ENCODE measurements around the gene TTC9C. TPM values are rescaled to one million over a fixed set of nuclear protein-coding genes. Genes with fewer than 3 reads are reported as not detected.
A peak's percentile ranks its signal among the peaks of the same experiment; 100 is the strongest.

TTC9C gene
- total and polyA plus RNA-seq, 2 of the 13 experiments (the other 11 are each of a cell fraction or from before 2014, with no cell fraction given), result 28.0 to 36.4 TPM

DNA sequence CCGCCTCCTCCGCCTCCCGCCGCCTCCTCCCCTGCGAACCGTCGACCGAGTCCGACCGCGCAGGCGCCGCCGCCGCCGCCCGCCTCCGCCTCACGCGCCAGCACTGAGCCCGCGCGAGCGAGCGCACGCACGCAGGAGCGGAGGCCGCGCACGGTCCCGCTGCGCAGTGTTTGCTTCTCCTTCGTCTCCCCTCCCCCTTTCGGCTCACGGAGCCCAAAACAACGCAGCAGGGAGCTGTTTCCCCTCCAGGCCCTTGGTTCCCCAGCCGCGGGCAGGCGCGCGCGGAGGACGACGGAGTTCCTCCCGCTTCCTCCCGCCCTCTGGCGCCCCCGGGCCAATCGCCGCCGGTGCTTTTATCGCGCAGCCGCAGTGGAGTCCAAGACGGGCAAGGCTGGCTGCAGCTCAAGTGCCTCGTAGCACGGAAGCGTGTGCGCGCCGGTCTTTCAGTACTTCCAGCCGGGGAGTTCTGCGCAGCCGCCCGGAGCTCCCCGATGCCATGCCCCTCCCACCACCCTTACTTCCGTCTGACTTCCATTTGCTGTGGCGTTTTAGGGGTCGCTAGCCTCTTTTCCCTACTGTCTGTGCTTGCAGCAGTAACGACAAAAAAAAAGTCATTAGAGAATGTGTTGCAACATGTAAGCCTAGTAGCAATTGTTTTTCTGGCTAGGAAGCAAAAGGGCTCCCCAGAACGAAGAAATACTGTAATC lies 968 bp upstream of the TTC9C start, which contains the start of gene HNRNPUL2 (continued):
- TF ChIP-seq, protein P1, sequence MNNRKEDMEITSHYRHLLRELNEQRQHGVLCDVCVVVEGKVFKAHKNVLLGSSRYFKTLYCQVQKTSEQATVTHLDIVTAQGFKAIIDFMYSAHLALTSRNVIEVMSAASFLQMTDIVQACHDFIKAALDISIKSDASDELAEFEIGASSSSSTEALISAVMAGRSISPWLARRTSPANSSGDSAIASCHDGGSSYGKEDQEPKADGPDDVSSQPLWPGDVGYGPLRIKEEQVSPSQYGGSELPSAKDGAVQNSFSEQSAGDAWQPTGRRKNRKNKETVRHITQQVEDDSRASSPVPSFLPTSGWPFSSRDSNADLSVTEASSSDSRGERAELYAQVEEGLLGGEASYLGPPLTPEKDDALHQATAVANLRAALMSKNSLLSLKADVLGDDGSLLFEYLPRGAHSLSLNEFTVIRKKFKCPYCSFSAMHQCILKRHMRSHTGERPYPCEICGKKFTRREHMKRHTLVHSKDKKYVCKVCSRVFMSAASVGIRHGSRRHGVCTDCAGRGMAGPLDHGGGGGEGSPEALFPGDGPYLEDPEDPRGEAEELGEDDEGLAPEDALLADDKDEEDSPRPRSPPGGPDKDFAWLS (CRISPR knock-in tag; IDR thresholded peaks at IDR 0.05; ENCODE audit: borderline replicate concordance), result no peak
- no peak; the same call in 1 of the 2 replicates for TF ChIP-seq KDM6A (CRISPR knock-in tag; IDR thresholded peaks at IDR 0.05; ENCODE audit: low read depth)
- no peak; the same call in 1 of the 2 replicates for TF ChIP-seq NR2F2 (IDR thresholded peaks at IDR 0.05; ENCODE audit: borderline replicate concordance, low read depth)
- TF ChIP-seq, protein P2, sequence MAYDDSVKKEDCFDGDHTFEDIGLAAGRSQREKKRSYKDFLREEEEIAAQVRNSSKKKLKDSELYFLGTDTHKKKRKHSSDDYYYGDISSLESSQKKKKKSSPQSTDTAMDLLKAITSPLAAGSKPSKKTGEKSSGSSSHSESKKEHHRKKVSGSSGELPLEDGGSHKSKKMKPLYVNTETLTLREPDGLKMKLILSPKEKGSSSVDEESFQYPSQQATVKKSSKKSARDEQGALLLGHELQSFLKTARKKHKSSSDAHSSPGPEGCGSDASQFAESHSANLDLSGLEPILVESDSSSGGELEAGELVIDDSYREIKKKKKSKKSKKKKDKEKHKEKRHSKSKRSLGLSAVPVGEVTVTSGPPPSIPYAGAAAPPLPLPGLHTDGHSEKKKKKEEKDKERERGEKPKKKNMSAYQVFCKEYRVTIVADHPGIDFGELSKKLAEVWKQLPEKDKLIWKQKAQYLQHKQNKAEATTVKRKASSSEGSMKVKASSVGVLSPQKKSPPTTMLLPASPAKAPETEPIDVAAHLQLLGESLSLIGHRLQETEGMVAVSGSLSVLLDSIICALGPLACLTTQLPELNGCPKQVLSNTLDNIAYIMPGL (CRISPR knock-in tag; IDR thresholded peaks at IDR 0.05; ENCODE audit: borderline replicate concordance in 1 of 2, low read depth in 1 of 2), result peak in 1 of 2 experiments; percentile 62; a peak in 3 of 4 replicates
- no peak for TF ChIP-seq ZNF530 (CRISPR knock-in tag; IDR thresholded peaks at IDR 0.05; ENCODE audit: low read depth)
- TF ChIP-seq GATAD1 (CRISPR knock-in tag; IDR thresholded peaks at IDR 0.05), result peak; percentile 89
- TF ChIP-seq LCORL (IDR thresholded peaks at IDR 0.05), result no peak
- TF ChIP-seq LCORL (CRISPR knock-in tag; IDR thresholded peaks at IDR 0.05), result peak; percentile 79; the same call in 1 of the 2 replicates
- TF ChIP-seq, protein P3, sequence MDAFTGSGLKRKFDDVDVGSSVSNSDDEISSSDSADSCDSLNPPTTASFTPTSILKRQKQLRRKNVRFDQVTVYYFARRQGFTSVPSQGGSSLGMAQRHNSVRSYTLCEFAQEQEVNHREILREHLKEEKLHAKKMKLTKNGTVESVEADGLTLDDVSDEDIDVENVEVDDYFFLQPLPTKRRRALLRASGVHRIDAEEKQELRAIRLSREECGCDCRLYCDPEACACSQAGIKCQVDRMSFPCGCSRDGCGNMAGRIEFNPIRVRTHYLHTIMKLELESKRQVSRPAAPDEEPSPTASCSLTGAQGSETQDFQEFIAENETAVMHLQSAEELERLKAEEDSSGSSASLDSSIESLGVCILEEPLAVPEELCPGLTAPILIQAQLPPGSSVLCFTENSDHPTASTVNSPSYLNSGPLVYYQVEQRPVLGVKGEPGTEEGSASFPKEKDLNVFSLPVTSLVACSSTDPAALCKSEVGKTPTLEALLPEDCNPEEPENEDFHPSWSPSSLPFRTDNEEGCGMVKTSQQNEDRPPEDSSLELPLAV (CRISPR knock-in tag; conservative IDR thresholded peaks at IDR 0.05; ENCODE audit: low read depth), result peak; percentile 52; the same call in 1 of the 2 replicates
- TF ChIP-seq ZNF160 (CRISPR knock-in tag; IDR thresholded peaks at IDR 0.05), result peak; percentile 47; the same call in 1 of the 2 replicates
- peak; percentile 87 for TF ChIP-seq ZNF225 (CRISPR knock-in tag; IDR thresholded peaks at IDR 0.05)
- TF ChIP-seq JUN (CRISPR knock-in tag; IDR thresholded peaks at IDR 0.05), result peak; percentile 67; the same call in 1 of the 2 replicates
- TF ChIP-seq PHF5A (CRISPR knock-in tag; IDR thresholded peaks at IDR 0.05; ENCODE audit: low read depth, unreplicated experiment), result no peak
- no peak for TF ChIP-seq NFIC (IDR thresholded peaks at IDR 0.05; ENCODE audit: low read length)
- TF ChIP-seq ZNF562 (CRISPR knock-in tag; IDR thresholded peaks at IDR 0.05; ENCODE audit: borderline replicate concordance), result 0 out of 2 replicates have a peak, but pooled peaks have one; percentile 20
- TF ChIP-seq NR2F1 (CRISPR knock-in tag; IDR thresholded peaks at IDR 0.05), result no peak
- TF ChIP-seq ZNF350 (CRISPR knock-in tag; IDR thresholded peaks at IDR 0.05; ENCODE audit: borderline replicate concordance, low read depth), result peak; percentile 58; the same call in 1 of the 2 replicates
- TF ChIP-seq, protein P4, sequence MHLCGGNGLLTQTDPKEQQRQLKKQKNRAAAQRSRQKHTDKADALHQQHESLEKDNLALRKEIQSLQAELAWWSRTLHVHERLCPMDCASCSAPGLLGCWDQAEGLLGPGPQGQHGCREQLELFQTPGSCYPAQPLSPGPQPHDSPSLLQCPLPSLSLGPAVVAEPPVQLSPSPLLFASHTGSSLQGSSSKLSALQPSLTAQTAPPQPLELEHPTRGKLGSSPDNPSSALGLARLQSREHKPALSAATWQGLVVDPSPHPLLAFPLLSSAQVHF (CRISPR knock-in tag; IDR thresholded peaks at IDR 0.05), result 0 out of 2 replicates have a peak, but pooled peaks have one; percentile 73
- peak; percentile 62; the same call in 1 of the 2 replicates for TF ChIP-seq SMAD3 (CRISPR knock-in tag; IDR thresholded peaks at IDR 0.05)
- TF ChIP-seq CAMTA2 (CRISPR knock-in tag; IDR thresholded peaks at IDR 0.05; ENCODE audit: borderline replicate concordance), result 0 out of 2 replicates have a peak, but pooled peaks have one; percentile 9
- peak; percentile 96 for TF ChIP-seq ZFP36L1 (CRISPR knock-in tag; IDR thresholded peaks at IDR 0.05)
- TF ChIP-seq HNF4G (IDR thresholded peaks at IDR 0.05; ENCODE audit: borderline replicate concordance, low read depth, low read length), result no peak
- TF ChIP-seq HNF4G (CRISPR knock-in tag; IDR thresholded peaks at IDR 0.05; ENCODE audit: borderline replicate concordance, low read depth), result no peak
- TF ChIP-seq MTF2 (CRISPR knock-in tag; IDR thresholded peaks at IDR 0.05; ENCODE audit: borderline replicate concordance), result no peak
